ENCODE results near the gene ZNF783. TPM values are rescaled to one million over a fixed set of nuclear protein-coding genes. Genes with fewer than 3 reads are reported as not detected.
A peak's percentile ranks its signal among the peaks of the same experiment; 100 is the strongest.

Gene ZNF783
- total and polyA plus RNA-seq, 9 of the 15 experiments (the other 6 are each of a cell fraction or from before 2014, with no cell fraction given) = 0.66 to 11.2 (median 5.4) TPM

- no peak for TF ChIP-seq AFF1 (IDR thresholded peaks at IDR 0.05; ENCODE audit: low read depth in 1 of 2, partially characterized antibody in 2 of 2)
Observed at GRCh38 chr7:149285603-149286002, 23.6 kb downstream of the ZNF783 start (continued).

GRCh38 chr7:149286811-149287400 is 24.9 kb downstream of the ZNF783 start:
- no peaks in the 10 kb centered on the region for H4K20me1 ChIP-seq (replicated peaks; ENCODE audit: control insufficient read depth, insufficient read depth, low read length)
- no peak overlapping the region for H3K27ac ChIP-seq (ENCODE audit: extremely low read depth, low read depth, low read length)
- in situ Hi-C loops (cut with MboI) (no loop called here), intact Hi-C loops (cut with micrococcal nuclease) (no loop called here)
- H3K79me2 ChIP-seq (ENCODE audit: control insufficient read depth, insufficient read depth, low read length) = no peaks in the 10 kb centered on the region
- H3K27me3 ChIP-seq (ENCODE audit: control insufficient read depth in 2 of 2, insufficient read depth in 2 of 2, low read length in 2 of 2) = peaks cover 24 to 87% of the 10 kb centered on the region in 2 experiments
- no peak for DNase-seq (ENCODE audit: extremely low read depth in 1 of 4, low spot score in 3 of 4)
- peaks cover 0 to 23% of the 10 kb centered on the region in 2 experiments; a peak in 2 of 5 replicates for H3K4me1 ChIP-seq (replicated peaks in 1 of 2; ENCODE audit: control insufficient read depth in 2 of 2, insufficient read depth in 2 of 2, low read length in 2 of 2)
- ChIA-PET CTCF (ENCODE audit: low intra/inter-chr PET ratio) (no interaction called here), POLR2A (no interaction called here)
- 0 out of 2 replicates have a peak, but pooled peaks have one; percentile 5 for TF ChIP-seq ZFP30 (CRISPR knock-in tag; IDR thresholded peaks at IDR 0.05; ENCODE audit: borderline replicate concordance)
- no peak for TF ChIP-seq ZBTB11 (CRISPR knock-in tag; IDR thresholded peaks at IDR 0.05)
- FAIRE-seq = no peak
- WGBS (ENCODE audit: insufficient coverage, low coverage, missing lambda C conversion rate) = 38% methylated on average over 6 of the region's 6 CpGs
- no peak overlapping the region for H3K4me3 ChIP-seq
- no peak for ATAC-seq
- no TSS peak for BruUV-seq (replicated peaks)
- H3K9me1 ChIP-seq (ENCODE audit: control insufficient read depth, insufficient read depth, low read length) = no peaks in the 10 kb centered on the region
- H3K36me3 ChIP-seq (ENCODE audit: control insufficient read depth, insufficient read depth, low read length) = no peaks in the 10 kb centered on the region
- H3K9me3 ChIP-seq (replicated peaks; ENCODE audit: control insufficient read depth, insufficient read depth, low read depth, low read length) = no peaks in the 10 kb centered on the region
- no peak overlapping the region for H3K4me2 ChIP-seq (ENCODE audit: insufficient read depth, low read length)
- no peak overlapping the region for H2AFZ ChIP-seq (ENCODE audit: low read depth, low read length)
- H3K9ac ChIP-seq (ENCODE audit: insufficient read depth in 1 of 2, low read depth in 2 of 2, low read length in 2 of 2) = 0 out of 4 replicates have a peak overlapping the region, but pooled peaks of 1 of the 2 experiments have one; percentile 50
